Adipocyte (in vitro differentiated cells): Measurements from ENCODE around the gene FAM149B1.

Experiments used
- DNase-seq: peaks from one replicate; pipeline ENCODE4 v3.0.0-alpha.2; 2015; ENCODE audit warnings: low read depth
- H3K27me3 ChIP-seq: replicated peaks from 2 replicates; pipeline ENCODE4 v1.7.0; 2013; ENCODE audit warnings: mild to moderate bottlenecking, low read length, moderate library complexity; ENCODE audit not compliant: control insufficient read depth, insufficient read depth
- H3K36me3 ChIP-seq: 2 replicates; pipeline ENCODE4 v1.7.0; 2013; ENCODE audit warnings: low read length, mild to moderate bottlenecking, moderate library complexity; ENCODE audit not compliant: control insufficient read depth, insufficient read depth, severe bottlenecking
- H3K4me1 ChIP-seq: 2 replicates; pipeline ENCODE4 v1.7.0; 2013; ENCODE audit warnings: mild to moderate bottlenecking, low read length, moderate library complexity; ENCODE audit not compliant: control insufficient read depth, insufficient read depth
- H3K4me3 ChIP-seq: 2 replicates; pipeline ENCODE4 v1.7.0; 2013; ENCODE audit warnings: mild to moderate bottlenecking, low read length, moderate library complexity
- H3K9ac ChIP-seq: 2 replicates; pipeline ENCODE4 v1.7.0; 2013; ENCODE audit warnings: mild to moderate bottlenecking, low read length, moderate library complexity
- H3K9me3 ChIP-seq: 2 replicates; pipeline ENCODE4 v1.7.0; 2013; ENCODE audit warnings: mild to moderate bottlenecking, low read length, moderate library complexity; ENCODE audit not compliant: control insufficient read depth

FAM149B1 gene

GRCh38 chr10:73233883-73234282 lies 66.0 kb downstream of the FAM149B1 start:
- no peak for DNase-seq
- Histone ChIP-seq H3K9me3 (no peaks in the 10 kb centered on the region), H3K4me1 (no peaks in the 10 kb centered on the region), H3K27me3 (no peaks in the 10 kb centered on the region), H3K36me3 (peaks cover 32% of the 10 kb centered on the region), H3K9ac (no peak overlapping the region), H3K4me3 (no peak overlapping the region)

GRCh38 chr10:73234695-73235094 lies 66.8 kb downstream of the FAM149B1 start:
- peaks cover 41% of the 10 kb centered on the region for H3K36me3 ChIP-seq

GRCh38 chr10:73238990-73239566 lies 71.2 kb downstream of the FAM149B1 start:
- Histone ChIP-seq H3K9me3 (no peaks in the 10 kb centered on the region), H3K9ac (no peak overlapping the region), H3K4me3 (no peak overlapping the region), H3K36me3 (peaks cover 70% of the 10 kb centered on the region), H3K27me3 (no peaks in the 10 kb centered on the region), H3K4me1 (no peaks in the 10 kb centered on the region)
- no peak for DNase-seq

More at GRCh38 chr10:73234695-73235094, 66.8 kb downstream of the FAM149B1 start:
- Histone ChIP-seq H3K9me3 (no peaks in the 10 kb centered on the region), H3K27me3 (no peaks in the 10 kb centered on the region), H3K4me3 (no peak overlapping the region), H3K9ac (no peak overlapping the region), H3K4me1 (no peaks in the 10 kb centered on the region)
- no peak for DNase-seq

DNA sequence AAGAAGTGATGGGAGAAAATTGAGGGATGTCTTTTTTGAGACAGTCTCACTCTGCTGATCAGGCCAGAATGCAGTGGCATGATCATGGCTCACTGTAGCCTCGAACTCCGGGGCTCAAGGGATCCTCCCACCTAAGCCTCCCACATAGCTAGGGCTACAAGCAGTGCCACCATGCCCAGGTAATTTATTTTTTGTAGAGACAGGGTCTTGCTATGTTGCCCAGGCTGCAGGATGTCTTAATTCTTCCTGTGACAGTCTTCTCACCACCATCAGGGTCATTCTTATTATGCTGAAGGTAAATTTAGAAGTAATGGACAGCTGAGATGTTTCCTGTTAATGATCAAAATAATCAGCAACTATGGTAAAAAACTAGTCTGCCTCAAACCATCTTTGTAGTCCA lies 72.0 kb downstream of the FAM149B1 start:
- Histone ChIP-seq H3K9ac (no peak overlapping the region), H3K36me3 (peaks cover 62% of the 10 kb centered on the region), H3K27me3 (no peaks in the 10 kb centered on the region), H3K4me3 (no peak overlapping the region), H3K9me3 (no peaks in the 10 kb centered on the region), H3K4me1 (peaks cover 7% of the 10 kb centered on the region)
- no peak for DNase-seq

GRCh38 chr10:73244866-73245477 lies 77.1 kb downstream of the FAM149B1 start:
- Histone ChIP-seq H3K9ac (peak overlapping the region; percentile 88), H3K9me3 (no peaks in the 10 kb centered on the region), H3K27me3 (no peaks in the 10 kb centered on the region), H3K36me3 (peaks cover 55% of the 10 kb centered on the region), H3K4me3 (peak overlapping the region; percentile 88), H3K4me1 (peaks cover 23% of the 10 kb centered on the region)
- DNase-seq, result no peak

- Histone ChIP-seq H3K4me1 (peaks cover 33% of the 10 kb centered on the region), H3K4me3 (peak overlapping the region; percentile 88), H3K9me3 (no peaks in the 10 kb centered on the region), H3K36me3 (peaks cover 51% of the 10 kb centered on the region), H3K27me3 (no peaks in the 10 kb centered on the region), H3K9ac (peak overlapping the region; percentile 88)
- peak; percentile 38 for DNase-seq
Observed at GRCh38 chr10:73246322-73246645, 78.4 kb downstream of the FAM149B1 start.

DNA sequence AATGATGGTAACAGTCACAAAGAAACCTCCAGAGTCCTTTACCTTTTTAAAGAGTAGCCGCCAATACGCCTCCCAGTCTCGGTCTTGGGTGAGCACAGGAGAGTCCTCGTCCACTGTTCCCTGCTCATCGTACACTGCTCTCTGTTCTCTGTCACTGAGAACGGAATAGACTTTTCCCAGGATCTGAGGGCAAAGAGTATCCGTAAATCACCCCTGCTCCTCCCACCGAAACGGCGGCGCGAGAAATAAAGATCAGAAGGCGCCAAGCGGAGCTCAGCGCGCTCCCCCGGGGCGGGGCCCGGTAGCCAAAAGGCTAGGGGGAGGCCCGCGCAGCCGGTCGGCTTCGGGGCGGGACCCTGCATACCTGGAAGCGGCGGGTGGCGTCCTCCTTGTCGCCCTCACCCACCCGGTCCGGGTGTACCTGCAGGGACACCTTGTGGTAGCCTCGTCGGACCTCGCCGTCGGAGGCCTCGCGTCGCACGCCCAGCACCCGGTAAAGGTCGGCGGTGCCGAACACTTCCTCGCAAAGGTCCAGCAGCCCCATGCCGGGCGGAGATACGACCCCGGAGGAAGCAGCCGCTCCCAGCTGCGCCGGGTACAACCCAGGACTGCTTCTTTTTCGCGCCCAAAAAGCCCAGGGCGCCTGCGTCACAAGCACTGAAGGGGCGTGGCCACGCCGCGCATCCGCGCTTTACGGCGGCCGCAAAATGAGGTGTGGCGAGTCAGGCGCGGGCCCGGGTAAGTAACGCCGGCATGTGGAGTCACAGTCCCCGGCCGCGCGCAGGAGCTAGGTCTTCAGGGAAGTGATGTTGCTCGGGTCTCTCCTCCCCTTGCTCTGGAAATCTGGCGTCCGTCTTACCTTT lies 79.0 kb downstream of the FAM149B1 start, which contains the start of gene DNAJC9:
Gene DNAJC9 (minus strand): TSS at position 610 of the 863 bp plus-strand sequence. CDS start 66 bp downstream, at position 544.
- Histone ChIP-seq H3K9me3 (no peaks in the 10 kb centered on the region), H3K9ac (peak within 1 kb of the TSS; percentile 88), H3K4me1 (peaks cover 37% of the 10 kb centered on the region), H3K27me3 (no peaks in the 10 kb centered on the region), H3K4me3 (peak within 1 kb of the TSS; percentile 88), H3K36me3 (peaks cover 45% of the 10 kb centered on the region)
- DNase-seq, result peak; percentile 97

GRCh38 chr10:73247509-73248258 lies 79.8 kb downstream of the FAM149B1 start:
- H3K4me1 ChIP-seq, result peaks cover 37% of the 10 kb centered on the region
- no peaks in the 10 kb centered on the region for H3K9me3 ChIP-seq
- peaks cover 37% of the 10 kb centered on the region for H3K36me3 ChIP-seq
- peak overlapping the region; percentile 88 for H3K9ac ChIP-seq
- no peaks in the 10 kb centered on the region for H3K27me3 ChIP-seq
- peak overlapping the region; percentile 88 for H3K4me3 ChIP-seq
- no peak for DNase-seq

DNA sequence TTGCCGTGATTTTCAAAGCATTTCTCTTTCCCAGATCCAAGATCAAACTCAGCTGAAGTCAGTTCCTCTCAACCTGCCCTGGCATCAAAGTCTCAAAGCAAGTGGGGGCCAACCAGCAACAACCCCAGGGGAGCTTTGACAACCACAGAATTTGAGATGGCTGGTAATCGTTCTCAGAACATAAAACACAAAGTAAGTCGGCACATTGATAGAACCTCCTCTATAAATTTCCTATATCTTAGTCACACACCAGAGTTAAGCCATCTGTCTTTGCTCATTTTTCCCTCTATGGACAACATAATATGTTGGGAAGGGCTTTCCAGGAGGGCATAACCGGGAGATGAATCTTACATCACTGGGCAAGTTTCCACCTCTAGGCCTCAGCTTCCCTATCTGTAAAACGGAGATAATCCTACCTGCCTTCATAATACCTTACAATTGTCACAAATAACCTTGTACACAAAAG lies 80.4 kb downstream of the FAM149B1 start:
- Histone ChIP-seq H3K9me3 (no peaks in the 10 kb centered on the region), H3K9ac (no peak overlapping the region), H3K4me1 (peaks cover 40% of the 10 kb centered on the region), H3K36me3 (peaks cover 31% of the 10 kb centered on the region), H3K27me3 (no peaks in the 10 kb centered on the region), H3K4me3 (no peak overlapping the region)
- no peak for DNase-seq

DNA sequence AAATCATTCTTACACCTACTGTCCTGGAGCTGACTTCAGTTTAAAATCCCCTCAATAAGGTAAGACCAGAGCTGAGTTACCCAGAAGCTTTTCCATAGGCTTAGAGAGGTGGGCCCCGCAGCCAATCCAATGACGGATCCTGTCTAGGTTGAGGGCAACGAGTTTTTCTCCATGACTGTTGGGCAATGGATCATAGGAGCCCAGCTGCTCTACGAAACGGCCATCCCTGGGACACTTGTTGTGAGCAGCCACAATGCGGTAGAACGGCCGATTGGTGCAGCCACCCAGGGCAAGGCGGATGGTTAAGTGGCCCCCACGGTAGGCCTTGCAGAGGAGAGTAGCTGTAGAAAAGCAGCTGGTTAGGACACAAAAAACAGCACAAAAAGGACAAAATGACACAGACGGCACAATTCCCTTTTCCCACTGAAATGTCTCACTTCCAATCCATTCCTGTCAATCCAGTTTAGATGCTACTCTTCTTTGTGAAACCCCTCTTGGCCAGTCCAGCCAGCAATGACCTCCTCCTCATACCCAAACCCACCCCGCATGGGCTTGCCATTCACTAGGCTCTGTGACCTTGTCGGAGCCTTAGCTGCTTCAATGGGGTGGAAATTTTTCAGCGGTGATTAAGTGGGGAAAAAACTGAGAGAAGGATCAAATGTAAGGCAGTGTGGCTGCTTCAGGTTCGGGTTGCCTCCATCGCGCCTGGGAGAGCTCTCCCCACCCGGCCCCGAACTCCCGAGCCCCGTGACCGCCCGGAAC lies 83.9 kb downstream of the FAM149B1 start:
- H3K4me1 ChIP-seq, result peaks cover 29% of the 10 kb centered on the region
- DNase-seq, result peak; percentile 16
- peaks cover 23% of the 10 kb centered on the region for H3K36me3 ChIP-seq
- no peaks in the 10 kb centered on the region for H3K27me3 ChIP-seq
- H3K4me3 ChIP-seq, result peak overlapping the region; percentile 95
- peak overlapping the region; percentile 95 for H3K9ac ChIP-seq
- H3K9me3 ChIP-seq, result no peaks in the 10 kb centered on the region
